HL-60 (cell line): ENCODE measurements around the gene CENPN.

Experiments used
- DNase-seq, 2 experiments: peaks; one replicate each; pipeline ENCODE4 v3.0.0-alpha.2; 2010 to 2020; ENCODE audit warnings: low read depth in 1 of 2, low spot score in 1 of 2
- H3K27ac ChIP-seq: fragments of 250-450 bp; sonication (Bioruptor Pico); replicated peaks from 2 replicates; pipeline ENCODE4 v1.5.1; 2020; ENCODE audit warnings: mild to moderate bottlenecking, moderate library complexity
- H3K27me3 ChIP-seq: fragments of 250-450 bp; sonication (Bioruptor Pico); 2 replicates; pipeline ENCODE4 v1.5.1; 2021; ENCODE audit warnings: mild to moderate bottlenecking, moderate library complexity; ENCODE audit not compliant: insufficient read depth, poor library complexity, severe bottlenecking
- H3K4me3 ChIP-seq: replicated peaks from 2 replicates; pipeline ENCODE4 v1.5.1; 2011; ENCODE audit warnings: mild to moderate bottlenecking, control low read depth, low read length; ENCODE audit not compliant: insufficient read depth
- GABPA ChIP-seq: IDR thresholded peaks from 2 replicates; pipeline ENCODE4 v1.6.1; 2012; ENCODE audit warnings: low read depth
- POLR2AphosphoS5 ChIP-seq: IDR thresholded peaks from 2 replicates; pipeline ENCODE4 v1.6.1; 2012; ENCODE audit warnings: low read depth
- SPI1 ChIP-seq: IDR thresholded peaks from 2 replicates; pipeline ENCODE4 v1.6.1; 2012; ENCODE audit warnings: low read depth, mild to moderate bottlenecking, borderline replicate concordance
- TF ChIP-seq, protein P1 (sequence below): IDR thresholded peaks from 2 replicates; pipeline ENCODE4 v1.6.1; 2012; ENCODE audit warnings: low read depth; ENCODE audit not compliant: insufficient replicate concordance
- TF ChIP-seq, protein P2 (sequence below): IDR thresholded peaks from one replicate; pipeline ENCODE4 v1.5.1; 2011; ENCODE audit warnings: low read length, control low read depth, inconsistent platforms; ENCODE audit not compliant: insufficient read depth

The CENPN gene

DNA sequence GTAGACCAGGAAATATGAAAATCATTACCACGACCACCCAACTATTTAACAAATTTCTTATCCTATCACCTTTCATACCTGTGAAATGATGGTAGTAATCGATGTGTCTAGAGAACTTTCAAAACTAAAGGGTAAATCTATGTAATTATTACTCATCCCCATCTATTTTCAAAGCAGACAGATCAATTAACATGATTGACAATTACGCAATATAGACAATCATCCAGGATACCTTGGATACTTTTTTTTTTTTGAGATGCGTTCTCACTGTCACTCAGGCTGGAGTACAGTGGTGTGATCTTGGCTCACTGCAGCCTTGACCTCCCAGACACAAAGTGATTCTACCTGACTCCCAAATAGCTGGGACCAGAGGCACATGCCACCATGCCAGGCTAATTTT is 74.0 kb downstream of the CENPN start:
- no peak for DNase-seq
- TF ChIP-seq GABPA (no peak), POLR2AphosphoS5 (no peak), SPI1 (no peak)
- TF ChIP-seq, protein P1, sequence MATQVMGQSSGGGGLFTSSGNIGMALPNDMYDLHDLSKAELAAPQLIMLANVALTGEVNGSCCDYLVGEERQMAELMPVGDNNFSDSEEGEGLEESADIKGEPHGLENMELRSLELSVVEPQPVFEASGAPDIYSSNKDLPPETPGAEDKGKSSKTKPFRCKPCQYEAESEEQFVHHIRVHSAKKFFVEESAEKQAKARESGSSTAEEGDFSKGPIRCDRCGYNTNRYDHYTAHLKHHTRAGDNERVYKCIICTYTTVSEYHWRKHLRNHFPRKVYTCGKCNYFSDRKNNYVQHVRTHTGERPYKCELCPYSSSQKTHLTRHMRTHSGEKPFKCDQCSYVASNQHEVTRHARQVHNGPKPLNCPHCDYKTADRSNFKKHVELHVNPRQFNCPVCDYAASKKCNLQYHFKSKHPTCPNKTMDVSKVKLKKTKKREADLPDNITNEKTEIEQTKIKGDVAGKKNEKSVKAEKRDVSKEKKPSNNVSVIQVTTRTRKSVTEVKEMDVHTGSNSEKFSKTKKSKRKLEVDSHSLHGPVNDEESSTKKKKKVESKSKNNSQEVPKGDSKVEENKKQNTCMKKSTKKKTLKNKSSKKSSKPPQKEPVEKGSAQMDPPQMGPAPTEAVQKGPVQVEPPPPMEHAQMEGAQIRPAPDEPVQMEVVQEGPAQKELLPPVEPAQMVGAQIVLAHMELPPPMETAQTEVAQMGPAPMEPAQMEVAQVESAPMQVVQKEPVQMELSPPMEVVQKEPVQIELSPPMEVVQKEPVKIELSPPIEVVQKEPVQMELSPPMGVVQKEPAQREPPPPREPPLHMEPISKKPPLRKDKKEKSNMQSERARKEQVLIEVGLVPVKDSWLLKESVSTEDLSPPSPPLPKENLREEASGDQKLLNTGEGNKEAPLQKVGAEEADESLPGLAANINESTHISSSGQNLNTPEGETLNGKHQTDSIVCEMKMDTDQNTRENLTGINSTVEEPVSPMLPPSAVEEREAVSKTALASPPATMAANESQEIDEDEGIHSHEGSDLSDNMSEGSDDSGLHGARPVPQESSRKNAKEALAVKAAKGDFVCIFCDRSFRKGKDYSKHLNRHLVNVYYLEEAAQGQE, result no peak
- TF ChIP-seq, protein P2, sequence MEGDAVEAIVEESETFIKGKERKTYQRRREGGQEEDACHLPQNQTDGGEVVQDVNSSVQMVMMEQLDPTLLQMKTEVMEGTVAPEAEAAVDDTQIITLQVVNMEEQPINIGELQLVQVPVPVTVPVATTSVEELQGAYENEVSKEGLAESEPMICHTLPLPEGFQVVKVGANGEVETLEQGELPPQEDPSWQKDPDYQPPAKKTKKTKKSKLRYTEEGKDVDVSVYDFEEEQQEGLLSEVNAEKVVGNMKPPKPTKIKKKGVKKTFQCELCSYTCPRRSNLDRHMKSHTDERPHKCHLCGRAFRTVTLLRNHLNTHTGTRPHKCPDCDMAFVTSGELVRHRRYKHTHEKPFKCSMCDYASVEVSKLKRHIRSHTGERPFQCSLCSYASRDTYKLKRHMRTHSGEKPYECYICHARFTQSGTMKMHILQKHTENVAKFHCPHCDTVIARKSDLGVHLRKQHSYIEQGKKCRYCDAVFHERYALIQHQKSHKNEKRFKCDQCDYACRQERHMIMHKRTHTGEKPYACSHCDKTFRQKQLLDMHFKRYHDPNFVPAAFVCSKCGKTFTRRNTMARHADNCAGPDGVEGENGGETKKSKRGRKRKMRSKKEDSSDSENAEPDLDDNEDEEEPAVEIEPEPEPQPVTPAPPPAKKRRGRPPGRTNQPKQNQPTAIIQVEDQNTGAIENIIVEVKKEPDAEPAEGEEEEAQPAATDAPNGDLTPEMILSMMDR, result no peak
- no peak overlapping the region for H3K27ac ChIP-seq
- no peaks in the 10 kb centered on the region for H3K27me3 ChIP-seq
- H3K4me3 ChIP-seq, result no peak overlapping the region
